GM18517 (cell line): ENCODE measurements around the gene CNKSR3.

Experiments
- ATAC-seq: cut with Tn5 transposase; IDR thresholded peaks from one replicate; pipeline ENCODE4 v1.9.1; 2021; ENCODE audit warnings: mild to moderate bottlenecking, moderate library complexity; ENCODE audit not compliant: unreplicated experiment

The CNKSR3 gene

GRCh38 chr6:154504102-154504501 lies 6.4 kb downstream of the CNKSR3 start:
- ATAC-seq = no peak

DNA sequence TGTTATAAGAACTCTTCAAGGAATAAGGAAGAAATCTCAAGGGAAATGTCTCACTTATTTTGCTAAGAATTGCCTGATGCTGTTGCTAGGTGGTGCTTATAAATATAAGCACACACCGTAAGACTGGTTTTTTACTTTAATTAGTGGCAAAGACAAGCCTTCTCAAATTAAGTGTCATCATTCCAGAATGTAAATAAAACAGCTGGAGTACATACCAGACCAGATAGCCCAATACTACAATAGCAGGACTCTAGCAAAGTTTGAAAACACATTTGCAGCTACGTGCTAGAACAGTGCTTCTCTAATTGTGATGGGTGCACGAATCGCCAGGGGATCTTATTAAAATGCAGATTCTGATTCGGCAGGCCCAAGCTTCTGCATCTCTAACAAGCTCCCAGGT lies 6.8 kb downstream of the CNKSR3 start:
- ATAC-seq = no peak

GRCh38 chr6:154502553-154502952 lies 7.9 kb downstream of the CNKSR3 start:
- ATAC-seq = no peak

DNA sequence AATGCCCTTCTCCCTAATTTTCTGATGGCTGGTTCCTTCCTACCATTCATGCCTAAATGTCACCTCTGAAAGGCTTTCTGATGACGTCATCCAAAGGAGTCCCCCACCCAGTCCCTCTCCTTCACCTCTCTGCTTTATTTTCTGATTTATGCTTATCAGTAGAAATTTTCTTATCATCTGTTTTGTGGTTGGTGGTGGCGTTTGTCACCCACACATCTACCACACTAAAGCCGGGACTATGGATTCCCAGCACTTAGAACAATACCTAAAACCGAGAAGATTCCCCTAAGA lies 9.0 kb downstream of the CNKSR3 start:
- no peak for ATAC-seq

DNA sequence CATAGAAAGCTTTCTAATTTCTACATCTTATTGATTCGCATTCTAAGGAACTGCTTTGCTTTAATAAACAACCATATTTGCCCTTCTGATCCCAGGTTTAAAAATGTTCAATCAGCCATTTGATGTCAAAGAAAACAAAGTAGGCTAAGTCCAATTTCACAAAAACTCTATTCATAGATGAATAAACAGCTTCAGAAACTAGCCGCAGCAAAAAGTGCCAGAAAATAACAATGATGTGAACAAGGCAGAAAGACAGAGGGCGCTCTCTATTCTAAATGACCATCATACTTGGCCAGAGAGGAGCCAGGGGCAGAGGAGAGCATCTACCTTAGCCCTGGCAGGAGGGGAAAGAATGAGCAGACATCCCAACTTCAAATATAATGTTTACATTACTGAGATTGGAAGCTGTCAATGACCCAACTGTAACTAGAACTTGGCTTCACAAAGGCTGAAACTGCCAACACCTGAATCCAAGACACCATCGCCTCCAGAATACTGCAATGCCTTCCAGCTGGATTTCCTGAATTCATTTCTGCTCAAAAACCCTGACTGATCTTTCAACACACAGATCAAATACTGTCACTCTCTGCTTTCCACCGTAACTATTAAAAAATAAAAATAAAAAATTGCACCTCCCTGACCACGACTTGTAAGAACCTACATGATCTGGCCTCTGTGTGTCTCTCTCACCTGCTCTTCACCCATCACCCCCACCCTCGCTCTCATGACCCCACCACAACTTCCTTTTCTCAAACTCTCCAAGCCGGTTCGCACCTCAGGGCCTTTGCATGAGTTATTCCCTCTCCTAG lies 9.5 kb downstream of the CNKSR3 start:
- no peak for ATAC-seq

GRCh38 chr6:154499855-154500589 lies 10.5 kb downstream of the CNKSR3 start:
- ATAC-seq = no peak

- ATAC-seq = no peak
Observed at GRCh38 chr6:154498340-154498934, 12.0 kb downstream of the CNKSR3 start.

DNA sequence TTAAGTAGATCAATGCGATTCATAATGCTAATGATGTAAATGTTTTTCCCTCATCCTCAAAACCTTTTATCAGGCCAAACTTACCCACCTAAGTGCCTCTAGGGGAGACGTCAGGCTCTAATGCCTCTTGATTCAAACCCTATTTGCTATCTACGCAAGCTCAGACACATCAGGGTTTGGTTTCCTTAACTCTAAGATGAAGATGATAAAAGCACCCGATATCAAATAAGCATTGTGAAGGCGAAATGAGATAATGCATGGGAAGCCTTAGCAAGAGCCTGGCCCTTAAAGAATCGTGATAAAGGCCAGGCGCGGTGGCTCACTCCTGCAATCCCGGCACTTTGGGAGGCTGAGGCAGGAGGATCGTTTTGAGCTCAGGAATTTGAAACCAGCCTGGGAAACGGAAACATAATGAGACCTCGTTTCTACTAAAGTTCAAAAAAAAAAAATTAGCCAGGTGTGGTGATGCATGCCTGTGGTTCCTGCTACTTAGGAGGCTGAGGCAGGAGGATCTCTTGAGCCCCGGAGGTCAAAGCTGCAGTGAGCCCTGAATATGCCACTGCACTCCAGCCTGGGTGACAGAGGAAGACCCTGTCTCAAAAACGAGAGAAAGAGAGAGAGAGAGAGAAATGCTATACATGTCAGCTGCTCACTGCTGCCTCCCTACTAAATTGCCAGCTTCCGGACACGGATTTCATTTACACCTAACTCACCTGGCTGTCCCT lies 13.5 kb downstream of the CNKSR3 start:
- no peak for ATAC-seq

DNA sequence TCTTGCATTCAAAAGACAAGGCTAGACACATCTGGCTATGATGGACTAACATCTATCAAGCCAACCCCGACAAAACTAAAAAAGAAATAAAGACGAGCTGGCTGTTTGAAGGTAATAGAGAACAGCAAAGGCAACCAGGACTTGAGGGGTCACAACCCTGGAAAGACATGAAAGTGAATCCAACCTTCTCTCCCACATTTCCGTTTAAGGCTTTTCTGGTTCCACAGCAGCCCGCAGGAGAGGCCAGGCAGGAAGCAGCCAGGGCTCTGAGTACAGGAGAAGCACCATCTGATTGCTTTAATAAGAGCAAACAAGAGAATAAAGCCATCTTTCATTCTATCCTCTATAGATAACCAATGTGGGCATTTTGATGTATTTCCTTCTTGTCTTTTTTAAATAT lies 14.3 kb downstream of the CNKSR3 start:
- no peak for ATAC-seq

DNA sequence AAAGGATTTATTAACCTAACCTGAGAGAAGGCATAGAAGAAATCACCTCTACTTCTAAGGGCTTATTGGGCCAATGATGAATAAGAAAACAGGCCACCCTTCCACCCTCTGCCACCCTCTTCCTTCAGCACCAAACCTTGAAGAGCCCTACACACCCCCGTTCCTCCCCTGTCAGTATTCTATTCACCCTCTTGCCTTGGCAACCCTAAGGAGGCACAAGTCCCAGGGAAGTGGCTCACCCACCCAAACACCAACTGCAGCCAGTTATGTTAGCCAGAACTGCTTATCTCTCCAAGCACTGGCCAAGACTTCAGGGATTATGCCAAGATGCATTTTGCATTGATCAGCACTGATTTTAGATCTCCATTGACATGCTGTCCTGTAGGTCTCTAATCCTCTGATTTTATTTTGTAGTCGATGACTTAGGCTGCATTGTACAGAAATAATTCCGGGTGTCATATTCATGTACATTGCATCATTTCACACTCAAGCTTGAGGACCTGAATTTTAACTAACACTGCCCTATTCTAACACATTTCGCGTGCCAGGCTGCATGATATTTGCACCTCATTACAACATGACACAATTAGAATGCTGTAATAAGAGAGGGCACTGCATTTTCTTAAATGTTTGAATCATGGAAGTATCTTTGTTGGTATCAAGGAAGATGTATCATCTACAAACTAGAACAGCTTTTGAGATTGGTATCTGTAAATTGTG lies 15.7 kb downstream of the CNKSR3 start:
- no peak for ATAC-seq

- ATAC-seq = no peak
Observed at GRCh38 chr6:154491567-154492470, 18.7 kb downstream of the CNKSR3 start.

DNA sequence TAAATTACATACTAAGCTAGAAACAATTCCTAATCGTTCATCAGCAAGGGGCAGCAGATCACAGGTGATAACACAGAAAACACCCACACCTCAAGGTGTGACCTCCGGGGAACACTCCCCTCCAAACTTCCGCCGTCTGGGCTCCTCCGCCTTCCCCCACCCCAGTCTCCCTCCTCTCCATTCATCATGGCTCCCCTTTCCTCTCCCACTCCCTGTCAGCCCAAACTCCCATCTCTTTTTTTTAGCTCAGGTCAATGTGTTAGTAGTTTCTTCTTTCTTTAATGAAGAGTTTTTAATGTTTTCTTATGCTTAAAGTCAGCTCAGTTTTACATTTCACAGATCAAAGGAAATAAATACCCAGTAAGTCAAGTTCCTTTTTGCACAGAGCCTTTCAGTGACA lies 20.7 kb downstream of the CNKSR3 start:
- no peak for ATAC-seq

DNA sequence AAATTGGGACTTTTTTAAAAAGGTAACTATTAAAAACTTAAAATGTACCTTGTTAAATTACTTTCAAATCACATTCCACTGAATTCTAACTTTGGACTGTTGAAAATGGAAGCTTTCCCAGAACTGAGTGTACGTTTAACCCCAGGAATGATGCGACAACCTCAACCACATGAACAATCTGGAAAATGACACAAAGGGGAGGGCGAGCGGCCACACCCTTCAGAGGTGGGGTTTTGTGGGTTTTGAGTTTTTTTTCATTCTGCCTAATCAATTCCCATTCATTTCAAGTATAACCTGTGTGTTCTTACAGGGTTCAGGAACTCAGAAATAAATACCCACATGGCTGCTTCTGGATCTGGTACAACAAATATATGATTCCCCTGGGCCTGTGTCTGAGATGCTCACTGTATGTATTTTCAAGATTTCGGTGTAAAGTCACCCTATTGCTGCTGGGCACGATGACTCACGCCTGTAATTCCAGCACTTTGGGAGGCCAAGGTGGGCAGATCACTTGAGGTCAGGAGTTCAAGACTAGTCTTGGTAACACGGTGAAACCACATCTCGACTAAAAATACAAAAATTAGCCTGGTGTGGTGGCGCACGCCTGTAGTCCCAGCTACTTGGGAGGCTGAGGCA lies 21.6 kb downstream of the CNKSR3 start:
- no peak for ATAC-seq

GRCh38 chr6:154488248-154488593 lies 22.3 kb downstream of the CNKSR3 start:
- no peak for ATAC-seq

GRCh38 chr6:154487367-154488247 lies 22.9 kb downstream of the CNKSR3 start:
- no peak for ATAC-seq

- no peak for ATAC-seq
Observed at GRCh38 chr6:154485815-154486214, 24.7 kb downstream of the CNKSR3 start.

DNA sequence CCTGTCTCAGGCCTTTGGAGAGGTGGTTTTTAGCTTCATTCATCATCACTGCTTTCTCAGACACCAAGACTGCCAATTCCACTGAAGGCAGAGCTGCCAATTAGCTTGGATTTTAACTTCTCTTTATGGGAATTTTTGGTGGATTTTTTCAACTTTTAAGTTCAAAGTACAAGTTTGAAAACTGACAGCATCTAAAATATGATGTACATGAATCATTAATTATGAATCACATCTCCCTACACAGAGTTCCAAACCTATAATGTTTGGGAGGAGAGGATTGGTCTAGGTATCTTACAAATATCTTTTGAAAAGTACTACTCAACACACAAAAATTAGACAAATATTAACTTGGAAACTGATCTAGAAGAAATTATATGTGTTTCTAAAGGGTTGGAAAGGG lies 25.5 kb downstream of the CNKSR3 start:
- no peak for ATAC-seq

DNA sequence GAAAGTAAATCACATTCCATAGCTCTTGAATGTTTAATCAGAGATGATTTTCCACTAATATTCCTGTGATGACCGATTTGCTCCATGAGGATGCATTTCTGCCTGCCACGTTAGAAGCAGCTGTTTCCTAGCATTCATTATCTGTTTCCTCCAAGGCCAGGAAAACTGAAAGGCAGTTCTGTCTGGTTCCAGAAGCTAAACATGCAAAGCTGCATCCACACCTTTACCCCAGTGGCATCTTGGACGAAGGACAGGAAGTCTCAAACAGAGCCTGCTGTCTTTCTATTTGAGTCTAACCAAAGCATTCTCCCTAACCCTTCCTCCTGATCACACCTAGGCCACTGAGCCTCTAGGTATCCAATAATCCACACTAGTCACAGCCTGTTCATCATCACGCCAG lies 27.6 kb downstream of the CNKSR3 start:
- ATAC-seq = no peak
